HG02973 (cell line): ENCODE measurements around the gene RS1.
A peak's percentile ranks its signal among the peaks of the same experiment; 100 is the strongest.

ENCODE experiments used
- ATAC-seq: cut with Tn5 transposase; IDR thresholded peaks from one replicate; pipeline ENCODE4 v1.9.1; 2021; ENCODE audit warnings: moderate library complexity; ENCODE audit not compliant: unreplicated experiment

Gene RS1

DNA sequence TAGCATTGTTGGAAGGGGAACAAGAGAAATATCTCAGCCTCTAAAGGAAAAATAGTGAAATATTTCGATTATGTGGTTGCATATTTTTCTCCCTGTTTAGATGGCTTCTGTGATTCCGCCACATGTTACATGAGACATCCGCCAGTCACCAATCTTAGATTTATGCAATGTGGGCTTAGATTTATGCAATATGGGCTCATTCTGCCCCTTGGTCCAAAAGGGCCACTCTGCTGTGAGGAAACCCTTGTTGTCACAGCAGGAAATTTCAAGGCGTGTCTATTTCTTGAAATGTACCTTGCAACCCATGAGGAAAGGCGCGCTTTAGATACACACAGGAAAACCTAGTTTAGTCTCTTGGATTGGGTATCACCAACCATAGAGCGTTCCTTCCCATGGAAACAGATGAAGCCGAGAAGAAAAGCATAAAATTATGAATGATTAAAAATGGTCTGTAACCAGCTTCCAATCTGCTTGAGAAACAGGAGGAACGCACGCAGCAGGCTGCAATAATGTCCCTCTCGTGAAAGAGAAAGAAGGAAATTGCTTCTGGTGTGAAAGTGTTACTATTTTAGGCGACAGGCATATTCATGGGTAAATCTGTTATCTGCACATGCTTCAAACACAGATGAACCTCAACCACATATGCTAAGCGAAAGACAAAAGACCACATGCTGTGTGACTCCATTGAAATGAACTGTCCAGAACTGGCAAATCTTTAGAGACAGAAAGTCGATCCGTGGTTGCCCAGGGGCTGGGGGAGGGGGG lies 3.7 kb downstream of the RS1 start:
- ATAC-seq: peak; percentile 59

DNA sequence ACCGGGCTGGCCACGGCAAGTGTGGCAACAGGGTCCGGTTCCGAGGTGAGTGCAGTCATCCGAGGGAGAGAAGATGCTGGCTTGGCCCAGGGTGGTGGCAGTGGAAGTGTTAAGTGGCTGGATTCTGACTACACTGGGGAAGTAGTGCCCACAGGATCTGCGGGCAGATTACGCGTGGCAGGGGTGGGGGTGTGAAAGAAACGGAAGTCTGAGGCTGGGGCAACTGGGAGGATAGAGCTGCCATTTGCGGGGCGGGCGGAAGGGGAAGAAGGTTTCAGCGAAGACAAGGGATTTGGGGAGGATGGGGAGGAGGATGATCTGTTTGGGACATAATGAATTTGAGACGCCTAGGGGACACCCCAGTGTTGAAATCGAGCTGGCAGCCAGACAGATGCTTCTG lies 5.3 kb downstream of the RS1 start:
- no peak for ATAC-seq

DNA sequence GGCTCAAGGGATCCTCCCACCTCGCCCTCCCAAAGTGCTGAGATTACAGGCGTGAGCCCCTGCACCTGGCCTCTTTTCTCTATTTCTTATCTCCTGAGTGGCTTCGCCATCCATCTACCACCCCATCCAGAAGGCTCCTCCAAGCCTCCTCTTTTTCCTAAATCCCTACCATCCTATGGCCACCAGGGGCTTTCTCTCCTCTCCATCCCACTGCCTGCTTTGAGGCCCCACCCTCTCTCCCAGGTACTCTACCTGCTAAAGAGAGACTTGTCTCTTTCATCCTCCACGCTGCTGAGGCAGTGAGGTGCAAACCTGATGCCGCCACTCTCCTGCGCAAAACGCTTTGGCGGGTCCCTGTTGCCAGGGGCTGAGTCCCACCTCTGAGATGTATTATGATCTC lies 7.0 kb downstream of the RS1 start:
- ATAC-seq: no peak

DNA sequence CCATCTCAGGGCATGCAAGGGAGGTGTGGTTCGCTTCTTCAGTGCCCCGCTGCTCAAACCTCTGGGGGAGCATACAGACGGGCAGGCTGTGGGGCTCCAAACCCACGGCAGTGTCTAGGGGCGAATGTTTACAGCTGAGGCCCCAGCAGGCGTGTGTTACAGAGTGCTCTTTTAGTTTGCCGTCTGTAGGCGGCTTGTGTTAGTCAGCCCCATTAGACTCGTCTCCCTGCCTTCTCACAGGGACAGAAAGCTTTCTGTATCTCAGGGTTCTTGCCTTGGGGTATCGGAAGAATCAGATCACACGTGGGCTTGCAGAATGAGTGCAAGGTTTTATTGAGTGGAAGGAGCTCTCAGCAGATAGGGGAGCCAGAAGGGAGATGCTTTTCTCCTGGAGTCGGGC lies 10.6 kb downstream of the RS1 start:
- ATAC-seq: no peak

DNA sequence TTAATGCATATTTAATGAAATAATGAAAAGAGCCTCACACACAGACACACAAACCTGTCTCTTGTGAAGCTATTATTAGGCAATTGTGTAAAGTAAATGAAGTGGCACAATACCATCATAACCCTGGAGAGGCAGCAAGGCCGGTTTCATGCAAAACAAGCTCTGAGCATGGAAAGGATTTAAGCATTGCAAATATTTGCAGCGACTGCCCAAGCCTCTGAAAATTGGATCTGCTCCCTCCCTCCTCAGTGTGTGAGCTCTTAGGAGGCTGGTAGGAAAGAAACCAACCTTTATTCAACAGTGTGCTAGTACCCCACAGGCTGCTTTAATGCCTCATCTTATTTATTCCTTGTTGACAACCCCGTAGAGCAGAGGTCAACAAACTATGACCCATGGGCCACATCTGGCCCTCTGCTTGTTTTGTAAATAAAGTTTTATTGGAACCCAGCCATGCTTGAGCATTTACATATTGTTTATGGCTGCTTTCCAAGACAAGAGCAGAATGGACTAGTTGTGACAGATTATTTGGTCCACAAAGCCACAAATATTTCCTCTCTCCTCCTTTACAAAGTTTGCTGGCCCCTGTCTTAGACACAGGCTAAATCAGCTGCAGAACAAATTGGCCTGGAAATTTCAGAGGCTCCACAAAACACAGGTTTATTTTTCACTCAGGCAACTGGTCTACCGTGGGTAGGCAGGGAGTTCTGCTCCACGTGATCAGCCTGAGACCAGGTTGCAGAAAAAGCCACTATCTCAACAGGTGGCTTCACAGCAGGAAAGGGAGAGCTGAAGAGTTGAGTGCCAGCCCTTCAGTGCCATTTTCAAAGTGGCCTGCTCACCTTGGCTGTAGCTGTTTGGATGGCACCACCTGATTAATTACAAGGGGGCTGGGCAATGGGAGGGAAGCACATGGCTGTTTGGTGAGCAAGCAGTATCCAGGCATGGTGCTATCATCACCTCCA lies 16.8 kb downstream of the RS1 start:
- no peak for ATAC-seq

DNA sequence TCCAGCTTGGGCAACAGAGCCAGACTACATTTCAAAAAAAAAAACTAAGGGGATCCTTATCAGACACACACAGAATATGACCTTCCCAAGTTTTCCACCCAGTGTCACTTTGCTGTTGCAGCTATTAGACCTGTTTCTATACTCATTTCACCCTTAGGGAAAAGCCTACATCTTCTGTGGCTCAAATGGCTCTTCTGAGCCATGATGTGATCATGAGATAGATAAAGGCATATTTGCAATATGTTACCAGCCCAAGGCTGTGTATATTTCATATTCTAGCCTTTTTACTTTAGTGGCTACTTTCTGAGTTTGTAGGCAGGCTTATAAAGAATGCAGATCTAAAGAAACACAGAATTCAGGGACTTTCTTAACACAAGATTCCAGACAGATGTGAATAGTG lies 19.3 kb downstream of the RS1 start:
- ATAC-seq: no peak

DNA sequence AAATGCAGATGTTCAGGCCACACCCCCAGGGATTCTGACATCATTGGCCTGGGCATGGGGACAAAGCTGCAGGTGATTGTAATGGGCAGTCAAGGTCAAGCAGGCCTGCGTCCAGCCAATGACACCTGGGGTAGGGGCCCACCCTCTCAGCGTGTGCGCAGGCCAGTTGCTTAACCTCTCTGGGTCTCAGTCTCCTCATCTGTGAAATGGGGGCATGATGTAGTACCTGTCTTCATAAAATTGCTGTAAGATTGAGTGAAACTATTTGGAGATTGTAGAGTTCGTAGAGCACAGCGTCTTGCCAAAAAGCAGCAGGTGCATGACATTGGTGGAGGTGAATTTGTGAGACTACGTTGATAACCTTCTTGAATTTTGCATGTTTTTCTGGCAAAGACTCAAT lies 21.2 kb downstream of the RS1 start:
- no peak for ATAC-seq

DNA sequence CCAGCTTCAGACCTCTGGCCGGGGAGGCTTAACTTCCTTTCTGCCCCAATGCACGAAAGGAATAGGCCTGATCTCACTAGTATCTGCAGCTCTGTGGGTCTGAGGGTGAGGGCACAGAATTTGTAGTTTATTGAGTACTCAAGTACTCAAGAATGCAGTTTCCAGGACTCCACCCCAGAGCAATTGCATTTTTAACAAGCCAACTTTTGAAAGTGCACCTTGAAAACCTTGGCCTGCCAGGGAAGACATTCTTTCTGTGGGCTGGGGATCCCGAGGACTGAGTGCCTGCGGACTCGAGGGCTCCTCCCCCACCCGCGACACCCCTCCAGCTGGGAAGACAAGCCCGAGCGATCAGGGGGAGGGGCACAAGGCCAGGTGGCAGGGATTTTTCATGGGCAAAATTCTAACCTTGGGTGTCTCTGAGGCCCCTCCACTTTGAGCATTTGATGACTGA lies 22.4 kb downstream of the RS1 start:
- ATAC-seq: no peak

DNA sequence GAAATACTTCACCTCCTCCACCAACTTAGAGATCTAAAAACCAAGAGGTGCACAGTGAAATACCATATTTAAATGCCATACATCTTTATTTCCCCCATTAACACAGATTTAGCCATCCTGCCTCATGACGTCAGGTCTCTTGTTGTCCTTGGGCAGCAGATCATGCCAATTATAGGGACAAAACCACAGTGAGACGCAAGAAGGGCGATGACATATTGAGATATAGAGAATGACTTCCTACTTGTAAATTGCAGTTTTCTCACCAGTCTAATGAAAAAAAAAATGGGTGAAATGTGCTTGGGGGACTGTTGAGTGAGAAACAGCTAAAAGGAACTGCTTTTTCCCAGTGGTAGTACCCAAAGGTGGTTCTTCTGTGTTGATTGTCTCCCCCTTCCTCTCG lies 24.3 kb downstream of the RS1 start:
- ATAC-seq: no peak

DNA sequence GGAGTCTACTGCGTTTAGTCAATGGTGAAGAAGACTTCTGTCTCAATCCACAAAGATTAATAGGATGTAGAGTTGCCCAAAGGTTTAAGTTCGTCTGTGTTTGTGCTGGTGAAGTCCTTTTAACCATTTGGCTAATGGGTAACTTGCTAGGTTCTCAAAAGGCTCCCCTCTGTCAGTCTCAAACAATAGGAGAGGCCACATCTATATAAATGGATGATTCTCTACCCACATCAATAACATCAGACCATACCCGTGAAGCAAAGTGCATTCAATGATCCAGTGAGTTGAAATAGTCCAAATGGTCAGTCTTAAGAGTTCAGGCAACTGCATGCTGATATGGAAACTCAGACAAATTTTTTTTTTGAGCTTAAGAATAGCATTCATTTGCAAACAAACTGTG lies 28.1 kb downstream of the RS1 start:
- ATAC-seq: no peak

DNA sequence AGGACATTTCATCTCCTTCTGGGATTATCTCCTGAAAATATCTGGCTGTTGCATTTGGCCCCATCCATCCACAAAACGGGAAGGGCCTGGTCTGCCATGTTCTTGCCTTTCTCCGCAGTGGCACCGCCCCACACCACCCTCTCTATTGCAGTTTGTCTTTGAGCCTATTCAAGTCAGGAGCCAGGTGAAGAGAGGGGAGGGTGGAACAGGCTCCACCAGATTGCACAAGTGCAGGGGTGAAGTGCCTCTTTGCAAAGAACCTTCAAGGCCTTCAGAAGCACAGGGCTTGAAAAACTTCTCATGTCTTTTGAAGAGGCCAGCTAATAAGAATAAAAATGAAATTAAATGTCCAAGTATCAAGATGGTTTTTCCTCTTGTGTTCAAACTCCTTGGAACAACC lies 28.7 kb downstream of the RS1 start:
- ATAC-seq: no peak

DNA sequence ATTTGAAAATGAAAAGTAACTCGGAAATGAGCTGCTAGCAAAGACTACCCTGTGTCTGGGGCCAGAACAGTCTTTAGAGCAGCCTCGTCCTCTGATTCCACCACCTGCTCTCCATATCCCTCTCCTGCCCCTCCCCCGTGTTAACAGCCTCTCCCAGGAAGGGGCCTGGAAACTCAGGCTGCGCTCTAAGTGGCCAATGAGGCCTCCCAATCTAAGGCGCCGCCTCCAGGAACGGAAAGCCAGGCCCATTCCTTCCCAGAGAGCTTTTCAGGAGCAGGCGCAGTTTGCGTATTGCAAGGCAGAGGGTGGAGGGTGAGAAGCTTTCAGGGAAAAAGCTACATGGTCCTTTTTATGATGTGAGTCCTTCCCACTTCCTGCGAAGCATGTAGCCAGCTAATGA lies 31.2 kb downstream of the RS1 start:
- ATAC-seq: no peak

DNA sequence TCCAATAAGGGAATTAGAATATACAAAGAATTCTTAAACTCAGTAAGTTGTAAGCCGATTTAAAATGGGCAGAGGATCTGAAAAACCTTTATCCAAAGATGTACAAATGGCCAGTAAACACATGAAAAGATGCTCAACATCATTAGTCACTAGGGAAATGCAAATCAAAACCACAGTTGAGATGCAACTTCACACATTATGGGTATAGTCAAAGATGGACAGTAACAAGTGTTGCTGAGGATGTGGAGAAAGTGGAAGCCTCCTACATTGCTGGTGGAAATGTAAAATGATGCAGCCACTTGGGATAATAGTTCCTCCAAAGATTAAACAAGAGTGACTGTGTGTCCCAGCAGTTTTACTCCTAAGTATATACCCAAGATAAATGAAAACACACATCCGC lies 32.6 kb downstream of the RS1 start:
- ATAC-seq: no peak

DNA sequence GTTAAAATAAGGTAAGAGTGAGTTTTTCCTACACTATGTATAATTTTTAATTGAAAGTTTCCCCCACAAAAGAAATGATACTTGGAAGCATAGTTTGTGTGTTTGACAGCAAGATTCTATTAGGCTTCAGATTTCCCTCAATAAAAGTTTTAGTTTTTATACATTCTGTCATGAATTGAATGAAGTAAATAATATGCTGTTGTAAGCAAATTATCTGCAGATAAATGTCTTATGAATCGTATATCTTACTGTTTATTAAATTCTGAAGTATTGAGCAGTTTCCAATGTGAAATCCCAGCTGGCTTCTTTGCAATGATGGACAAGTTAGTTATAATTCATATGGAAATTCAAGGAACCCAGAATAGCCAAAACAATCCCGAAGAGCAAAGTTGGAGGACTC lies 33.5 kb downstream of the RS1 start:
- no peak for ATAC-seq

DNA sequence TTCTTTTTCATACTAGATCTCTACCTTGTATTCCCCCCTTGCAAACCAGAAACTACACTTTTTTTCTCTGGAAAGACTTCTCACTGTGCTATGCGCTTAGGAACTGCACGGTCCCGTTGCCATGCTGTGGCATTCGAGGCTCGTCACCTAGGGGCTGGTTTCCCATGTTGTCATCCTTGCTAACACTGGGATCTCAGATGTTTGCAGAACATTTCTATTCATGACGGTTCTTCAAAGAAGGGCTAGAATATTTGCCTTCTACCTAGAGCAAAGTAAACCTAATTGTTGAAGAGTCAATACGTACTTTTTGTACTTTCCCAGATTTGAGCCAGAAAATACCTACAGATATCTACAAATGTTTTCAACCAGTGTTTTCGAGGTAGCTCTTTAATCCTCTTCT lies 41.0 kb downstream of the RS1 start:
- ATAC-seq: no peak

DNA sequence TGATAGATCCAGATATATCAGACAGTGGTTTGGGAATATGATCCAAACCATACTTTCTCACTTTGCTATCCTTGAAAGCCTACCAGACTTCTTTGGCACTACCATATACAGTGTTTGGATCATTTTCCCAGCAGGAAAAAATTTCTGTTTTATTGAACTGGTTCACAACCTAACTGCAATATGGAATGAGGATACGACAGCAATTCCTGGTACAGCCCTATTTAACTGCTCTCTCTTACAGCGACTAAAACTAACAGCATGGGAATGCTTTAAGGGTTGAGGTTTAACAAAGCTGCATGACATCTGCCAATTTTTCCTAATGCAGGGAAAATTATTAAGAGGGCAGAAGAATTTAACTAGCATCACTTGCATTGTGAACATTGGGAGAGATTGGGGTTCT lies 47.3 kb downstream of the RS1 start:
- no peak for ATAC-seq

DNA sequence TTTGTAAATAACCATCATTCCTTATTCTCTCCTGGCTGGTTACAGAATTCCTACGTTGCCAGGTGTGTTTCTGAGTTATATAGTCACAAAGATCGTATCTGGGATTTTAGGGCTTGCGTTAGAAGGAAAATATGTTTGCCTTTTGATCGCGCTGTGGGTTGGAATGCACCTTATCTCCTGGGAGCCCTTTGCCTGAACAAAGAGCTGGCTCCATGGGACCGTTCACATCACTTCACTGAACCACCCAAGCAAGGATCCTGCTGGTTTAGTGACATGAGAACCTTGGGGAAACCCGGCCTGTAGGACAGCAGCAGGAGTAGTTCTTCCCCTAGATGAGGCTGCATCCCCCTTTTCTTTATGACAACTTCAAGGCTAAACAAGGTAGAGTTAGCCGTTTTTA lies 51.6 kb downstream of the RS1 start:
- ATAC-seq: no peak

DNA sequence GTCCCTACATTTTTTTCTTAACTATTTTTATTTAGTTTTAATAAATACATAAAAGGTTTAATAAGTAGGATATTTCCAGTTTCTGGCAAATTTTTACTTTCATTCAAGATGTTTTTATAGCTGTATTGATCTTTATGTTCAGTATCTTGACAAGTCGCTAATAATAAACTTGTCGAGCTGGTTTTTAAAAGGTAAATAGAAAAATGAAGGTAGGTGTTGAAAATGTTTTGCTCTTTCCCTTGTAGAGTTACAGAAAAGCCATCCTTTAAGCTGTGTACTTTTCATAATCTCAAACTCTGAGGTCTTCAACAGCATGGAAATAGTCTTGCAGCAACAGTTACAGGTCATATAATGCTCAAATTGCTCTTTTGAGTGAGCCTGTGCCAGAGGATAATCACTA lies 52.6 kb downstream of the RS1 start:
- ATAC-seq: no peak

DNA sequence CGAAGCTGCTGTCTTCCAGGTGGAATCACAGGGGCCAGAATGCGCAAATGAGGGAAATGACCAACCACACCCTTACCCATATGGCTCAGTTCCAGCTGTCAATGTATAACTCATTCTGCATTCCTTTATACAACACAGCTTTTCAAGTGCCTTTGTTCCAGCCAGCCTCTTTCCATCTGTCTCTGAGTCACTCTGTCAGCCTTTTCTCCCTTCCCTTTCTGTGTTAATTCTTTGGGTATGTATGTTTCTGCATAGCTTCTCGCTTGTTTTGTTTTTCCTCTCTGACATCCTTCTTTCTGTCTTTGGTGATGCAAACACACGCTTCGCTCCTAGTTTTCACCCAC lies 54.5 kb downstream of the RS1 start:
- ATAC-seq: no peak

DNA sequence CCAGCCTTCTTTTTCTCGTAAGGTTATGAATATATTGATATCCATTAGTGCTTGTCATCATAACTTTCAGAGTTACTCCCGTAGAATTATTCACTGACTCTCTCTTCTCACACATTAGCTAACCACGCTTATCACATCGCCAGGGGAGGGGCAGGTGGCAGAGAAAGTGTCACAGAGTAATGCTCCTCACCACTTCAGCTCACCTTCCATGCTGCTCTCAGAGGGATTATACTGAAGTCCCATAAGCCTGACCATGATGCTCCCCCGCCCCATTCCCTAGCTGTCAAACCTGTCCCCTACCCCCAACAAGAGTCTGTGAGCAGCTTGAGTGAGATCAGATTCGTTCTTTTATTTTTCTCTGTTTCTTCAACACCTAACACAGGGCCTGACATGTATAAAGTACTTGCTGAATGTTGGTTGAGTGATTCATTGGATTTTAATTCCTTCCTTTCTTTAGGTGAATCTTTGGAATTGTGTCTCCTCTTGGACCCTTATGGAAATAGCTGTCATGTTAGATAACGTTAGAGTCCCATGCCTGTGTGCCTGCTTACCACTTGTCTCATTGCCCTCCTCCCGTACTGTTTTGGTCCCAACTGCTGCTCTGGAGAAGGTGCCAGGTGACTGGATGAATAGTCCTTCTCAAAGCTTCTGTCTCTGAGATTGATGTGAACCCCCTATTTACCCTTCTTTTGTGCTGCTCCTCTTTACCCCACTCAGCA lies 55.1 kb downstream of the RS1 start:
- ATAC-seq: no peak

DNA sequence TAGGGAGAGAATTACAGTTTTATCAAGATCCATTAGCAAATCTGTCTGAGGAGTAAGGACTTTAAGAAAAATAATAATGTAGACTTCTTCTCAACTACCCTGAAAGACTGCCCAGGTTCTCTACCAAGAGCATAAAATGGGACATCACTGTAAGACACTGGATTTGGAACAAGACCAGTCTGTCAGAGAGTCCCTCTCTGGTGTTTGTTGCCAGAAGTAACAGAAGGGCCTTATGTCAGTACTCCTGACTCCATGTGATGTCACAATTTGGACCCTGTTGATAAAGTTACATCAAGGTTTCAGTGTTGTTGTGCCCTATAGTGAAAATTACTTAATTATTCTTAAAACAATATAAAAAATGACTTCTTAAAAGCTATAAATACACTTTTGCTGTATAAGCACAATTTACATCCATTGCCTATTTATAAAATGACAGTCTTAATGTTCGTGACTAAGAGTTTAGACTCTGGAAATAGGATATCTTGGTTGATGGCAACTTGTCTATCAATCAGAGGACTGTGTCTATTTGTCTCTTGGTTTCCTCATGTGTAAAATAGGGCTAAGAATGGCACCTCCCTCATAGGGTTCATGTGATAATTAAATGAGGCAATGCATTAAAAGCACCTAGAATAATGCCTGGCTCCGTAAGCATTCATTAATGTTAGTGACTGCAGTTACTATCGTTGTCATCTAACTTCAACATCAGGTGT lies 57.8 kb downstream of the RS1 start:
- no peak for ATAC-seq
